Keratinocyte (primary cell): ENCODE results near the gene DAGLA. TPM values are rescaled to one million over a fixed set of nuclear protein-coding genes. Genes with fewer than 3 reads are reported as not detected.
A peak's percentile ranks its signal among the peaks of the same experiment; 100 is the strongest.

Experiments
- DNase-seq: peaks from one replicate; pipeline ENCODE4 v3.0.0-alpha.2; 2011; ENCODE audit warnings: low read depth, missing footprints, low spot score
- FAIRE-seq: peaks from 2 replicates; lab custom pipeline; 2011; peaks lifted over from hg19 to GRCh38; lab: Jason Lieb, UNC
- H2AFZ ChIP-seq: 2 replicates; pipeline ENCODE4 v1.6.0; 2012; ENCODE audit warnings: low read length, control low read depth, inconsistent platforms; ENCODE audit not compliant: control insufficient read depth
- H3K27ac ChIP-seq: 2 replicates; pipeline ENCODE4 v1.5.1; 2011; ENCODE audit warnings: low read length; ENCODE audit not compliant: control insufficient read depth, insufficient read depth
- H3K27me3 ChIP-seq: 3 replicates; pipeline ENCODE4 v1.6.0; 2011; ENCODE audit warnings: low read length; ENCODE audit not compliant: control insufficient read depth, insufficient read depth; ENCODE audit errors: extremely low read depth
- H3K36me3 ChIP-seq, 2 experiments: 2 replicates in 1 of 2; 3 replicates in 1 of 2; pipeline ENCODE4 v1.5.1; 2011; ENCODE audit warnings: low read length in 2 of 2, mild to moderate bottlenecking in 1 of 2; ENCODE audit not compliant: control insufficient read depth in 2 of 2, insufficient read depth in 2 of 2; ENCODE audit errors: extremely low read depth in 1 of 2
- H3K4me1 ChIP-seq: 3 replicates; pipeline ENCODE4 v1.5.1; 2011; ENCODE audit warnings: low read length; ENCODE audit not compliant: control insufficient read depth, insufficient read depth; ENCODE audit errors: extremely low read depth
- H3K4me2 ChIP-seq: 3 replicates; pipeline ENCODE4 v1.6.0; 2011; ENCODE audit warnings: low read depth, low read length; ENCODE audit not compliant: control insufficient read depth, insufficient read depth; ENCODE audit errors: extremely low read depth
- H3K4me3 ChIP-seq, 3 experiments: fragments of 200-600 bp in 1 of 3; sonication (generic) in 1 of 3; 2 replicates in 2 of 3; 3 replicates in 1 of 3; pipeline ENCODE4 v1.5.1; 2011 to 2016; ENCODE audit warnings: low read length in 3 of 3, mild to moderate bottlenecking in 3 of 3, control low read depth in 2 of 3, inconsistent platforms in 1 of 3, low read depth in 1 of 3, mixed read lengths in 1 of 3, mixed run types in 1 of 3, moderate library complexity in 1 of 3; ENCODE audit not compliant: control insufficient read depth in 2 of 3, insufficient read depth in 2 of 3; ENCODE audit errors: extremely low read depth in 1 of 3
- H3K79me2 ChIP-seq: 2 replicates; pipeline ENCODE4 v1.6.0; 2012; ENCODE audit warnings: low read length; ENCODE audit not compliant: control insufficient read depth, insufficient read depth
- H3K9ac ChIP-seq: 3 replicates; pipeline ENCODE4 v1.6.0; 2011; ENCODE audit warnings: low read length; ENCODE audit not compliant: control insufficient read depth, insufficient read depth; ENCODE audit errors: extremely low read depth
- H3K9me1 ChIP-seq: 3 replicates; pipeline ENCODE4 v1.6.0; 2011; ENCODE audit warnings: low read length; ENCODE audit not compliant: control insufficient read depth, insufficient read depth; ENCODE audit errors: extremely low read depth
- H3K9me3 ChIP-seq: 2 replicates; pipeline ENCODE4 v1.5.1; 2012; ENCODE audit warnings: low read depth, low read length; ENCODE audit not compliant: control insufficient read depth
- H4K20me1 ChIP-seq: 3 replicates; pipeline ENCODE4 v1.6.0; 2011; ENCODE audit warnings: low read length; ENCODE audit not compliant: control insufficient read depth, insufficient read depth; ENCODE audit errors: extremely low read depth
- CTCF ChIP-seq, 3 experiments: IDR thresholded peaks in 1 of 3; conservative IDR thresholded peaks in 1 of 3; optimal IDR thresholded peaks in 1 of 3; 2 replicates in 2 of 3; 3 replicates in 1 of 3; pipeline versions ENCODE3 to v1.5.1; 2011; ENCODE audit warnings: low read length in 3 of 3, mild to moderate bottlenecking in 3 of 3, moderate library complexity in 2 of 3, control low read depth in 1 of 3, inconsistent platforms in 1 of 3; ENCODE audit not compliant: insufficient read depth in 2 of 3; ENCODE audit errors: extremely low read depth in 1 of 3
- EZH2 ChIP-seq: IDR thresholded peaks from one replicate; pipeline ENCODE4 v1.6.1; 2012; ENCODE audit warnings: inconsistent platforms, mild to moderate bottlenecking, low read length, moderate library complexity
- dilution Hi-C: fragments of 300-500 bp; cut with MboI; formaldehyde crosslinking; loops from one replicate; pipeline ENCODE4 v1.7.0; 2020; ENCODE audit warnings: low sequenced_read_pairs; ENCODE audit not compliant: extremely low pct_ligation_motif_present
- polyA plus RNA-seq, 5 experiments: library from polyadenylated mRNA; depleted of rRNA in 3 of 5; stranded (reverse) in 3 of 5; stranded (forward) in 1 of 5; unstranded in 1 of 5; fragments of >200 nt; gene quantifications; 1 replicate in 1 of 5; 2 replicates in 3 of 5; 3 replicates in 1 of 5; pipeline versions ENCODE4 v1.2.1 to v1.2.3, GENCODE V29; 2011 to 2012; ENCODE audit warnings: missing spikeins in 2 of 5, low read depth in 1 of 5, low replicate concordance in 1 of 5

DAGLA gene
- polyA plus RNA-seq, 1 donor (not counting 4 experiments of a cell fraction or from before 2014, with no cell fraction given) = 0.03 TPM

- Histone ChIP-seq H3K79me2 (no peaks in the 10 kb centered on the region), H3K9me1 (no peaks in the 10 kb centered on the region), H3K36me3 (no peaks in the 10 kb centered on the region), H3K27ac (no peak overlapping the region), H3K4me1 (peaks cover 8% of the 10 kb centered on the region), H2AFZ (no peak overlapping the region), H3K27me3 (peaks cover 11% of the 10 kb centered on the region), H3K9ac (no peak overlapping the region), H3K4me3 (no peak overlapping the region), H3K9me3 (no peaks in the 10 kb centered on the region), H3K4me2 (no peak overlapping the region), H4K20me1 (no peaks in the 10 kb centered on the region)
- no peak for DNase-seq
- no peak for FAIRE-seq
- TF ChIP-seq EZH2 (no peak), CTCF (optimal IDR thresholded peaks at IDR 0.05 in 1 of 3, IDR thresholded peaks at IDR 0.05 in 1 of 3, conservative IDR thresholded peaks at IDR 0.05 in 1 of 3; ENCODE audit: extremely low read depth in 1 of 3, insufficient read depth in 2 of 3, low read length in 3 of 3) (no peak)
- dilution Hi-C loops = no loop called here
These were observed 95.7 kb downstream of the DAGLA start for GRCh38 chr11:61775606-61776554.

- TF ChIP-seq EZH2 = no peak
- peak; percentile 70 to 87 (median 76) for TF ChIP-seq CTCF (optimal IDR thresholded peaks at IDR 0.05 in 1 of 3, IDR thresholded peaks at IDR 0.05 in 1 of 3, conservative IDR thresholded peaks at IDR 0.05 in 1 of 3; ENCODE audit: extremely low read depth in 1 of 3, insufficient read depth in 2 of 3, low read length in 3 of 3)
- Histone ChIP-seq H2AFZ (no peak overlapping the region), H3K36me3 (no peaks in the 10 kb centered on the region), H3K4me2 (no peak overlapping the region), H3K4me1 (peaks cover 14% of the 10 kb centered on the region), H3K9me1 (no peaks in the 10 kb centered on the region), H3K9ac (no peak overlapping the region), H3K27me3 (peaks cover 11% of the 10 kb centered on the region), H4K20me1 (no peaks in the 10 kb centered on the region), H3K9me3 (no peaks in the 10 kb centered on the region), H3K27ac (no peak overlapping the region), H3K4me3 (no peak overlapping the region), H3K79me2 (no peaks in the 10 kb centered on the region)
- FAIRE-seq (no peak), DNase-seq (peak; percentile 23)
- dilution Hi-C loops = no loop called here
These were observed 96.4 kb downstream of the DAGLA start for GRCh38 chr11:61776561-61777075.
